ENCODE results near the gene SELENOH. TPM values are rescaled to one million over a fixed set of nuclear protein-coding genes. Genes with fewer than 3 reads are reported as not detected.

SELENOH gene
- total and polyA plus RNA-seq, 9 of the 15 experiments (the other 6 are each of a cell fraction or from before 2014, with no cell fraction given) = 16.6 to 299 (median 118) TPM

DNA sequence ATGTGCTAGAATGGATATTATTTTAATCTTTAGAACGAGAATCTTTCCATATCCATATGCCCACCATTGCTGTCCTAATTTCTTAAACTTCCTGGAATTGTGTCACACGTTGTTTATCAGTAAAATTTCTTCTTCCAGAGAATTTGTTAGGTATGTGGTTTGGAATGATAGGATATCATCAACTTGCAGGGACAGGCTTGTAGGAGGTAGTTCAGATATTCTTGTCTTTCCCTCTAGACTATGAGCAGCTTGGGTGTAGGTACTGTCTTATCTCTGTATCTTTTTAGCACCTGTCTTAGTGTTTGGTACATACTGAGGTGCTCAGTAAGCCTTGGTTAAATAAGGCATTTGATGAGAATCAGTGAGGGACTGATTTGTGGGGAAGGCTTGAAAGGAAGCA, 23.7 kb downstream of the SELENOH start (continued):
- TF ChIP-seq, protein P1, sequence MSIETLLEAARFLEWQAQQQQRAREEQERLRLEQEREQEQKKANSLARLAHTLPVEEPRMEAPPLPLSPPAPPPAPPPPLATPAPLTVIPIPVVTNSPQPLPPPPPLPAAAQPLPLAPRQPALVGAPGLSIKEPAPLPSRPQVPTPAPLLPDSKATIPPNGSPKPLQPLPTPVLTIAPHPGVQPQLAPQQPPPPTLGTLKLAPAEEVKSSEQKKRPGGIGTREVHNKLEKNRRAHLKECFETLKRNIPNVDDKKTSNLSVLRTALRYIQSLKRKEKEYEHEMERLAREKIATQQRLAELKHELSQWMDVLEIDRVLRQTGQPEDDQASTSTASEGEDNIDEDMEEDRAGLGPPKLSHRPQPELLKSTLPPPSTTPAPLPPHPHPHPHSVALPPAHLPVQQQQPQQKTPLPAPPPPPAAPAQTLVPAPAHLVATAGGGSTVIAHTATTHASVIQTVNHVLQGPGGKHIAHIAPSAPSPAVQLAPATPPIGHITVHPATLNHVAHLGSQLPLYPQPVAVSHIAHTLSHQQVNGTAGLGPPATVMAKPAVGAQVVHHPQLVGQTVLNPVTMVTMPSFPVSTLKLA (conservative IDR thresholded peaks at IDR 0.05) = no peak
- TF ChIP-seq NCOA6 (IDR thresholded peaks at IDR 0.05) = no peak
- TF ChIP-seq FOXM1 (IDR thresholded peaks at IDR 0.05; ENCODE audit: low read depth) = peak; percentile 61
- no peak for TF ChIP-seq FOXM1 (CRISPR knock-in tag; IDR thresholded peaks at IDR 0.05; ENCODE audit: low read depth)
- TF ChIP-seq TOE1 (IDR thresholded peaks at IDR 0.05; ENCODE audit: borderline replicate concordance) = no peak
- TF ChIP-seq TOE1 (CRISPR knock-in tag; IDR thresholded peaks at IDR 0.05; ENCODE audit: borderline replicate concordance, low read depth) = no peak
- TF ChIP-seq, protein P2, sequence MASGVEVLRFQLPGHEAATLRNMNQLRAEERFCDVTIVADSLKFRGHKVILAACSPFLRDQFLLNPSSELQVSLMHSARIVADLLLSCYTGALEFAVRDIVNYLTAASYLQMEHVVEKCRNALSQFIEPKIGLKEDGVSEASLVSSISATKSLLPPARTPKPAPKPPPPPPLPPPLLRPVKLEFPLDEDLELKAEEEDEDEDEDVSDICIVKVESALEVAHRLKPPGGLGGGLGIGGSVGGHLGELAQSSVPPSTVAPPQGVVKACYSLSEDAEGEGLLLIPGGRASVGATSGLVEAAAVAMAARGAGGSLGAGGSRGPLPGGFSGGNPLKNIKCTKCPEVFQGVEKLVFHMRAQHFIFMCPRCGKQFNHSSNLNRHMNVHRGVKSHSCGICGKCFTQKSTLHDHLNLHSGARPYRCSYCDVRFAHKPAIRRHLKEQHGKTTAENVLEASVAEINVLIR (CRISPR knock-in tag; IDR thresholded peaks at IDR 0.05) = no peak
- TF ChIP-seq, protein P3, sequence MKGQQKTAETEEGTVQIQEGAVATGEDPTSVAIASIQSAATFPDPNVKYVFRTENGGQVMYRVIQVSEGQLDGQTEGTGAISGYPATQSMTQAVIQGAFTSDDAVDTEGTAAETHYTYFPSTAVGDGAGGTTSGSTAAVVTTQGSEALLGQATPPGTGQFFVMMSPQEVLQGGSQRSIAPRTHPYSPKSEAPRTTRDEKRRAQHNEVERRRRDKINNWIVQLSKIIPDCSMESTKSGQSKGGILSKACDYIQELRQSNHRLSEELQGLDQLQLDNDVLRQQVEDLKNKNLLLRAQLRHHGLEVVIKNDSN (CRISPR knock-in tag; IDR thresholded peaks at IDR 0.05) = no peak
- no peak for TF ChIP-seq MAFK (IDR thresholded peaks at IDR 0.05; ENCODE audit: low read length)
- 0 out of 2 replicates have a peak, but pooled peaks have one; percentile 25 for TF ChIP-seq GATA2 (CRISPR knock-in tag; IDR thresholded peaks at IDR 0.05)
- no peak for TF ChIP-seq GATAD2B (IDR thresholded peaks at IDR 0.05; ENCODE audit: borderline replicate concordance)
- TF ChIP-seq ATF1 (CRISPR knock-in tag; IDR thresholded peaks at IDR 0.05) = no peak
- no peak for TF ChIP-seq ATF1 (tag; IDR thresholded peaks at IDR 0.05)
- TF ChIP-seq, protein P4, sequence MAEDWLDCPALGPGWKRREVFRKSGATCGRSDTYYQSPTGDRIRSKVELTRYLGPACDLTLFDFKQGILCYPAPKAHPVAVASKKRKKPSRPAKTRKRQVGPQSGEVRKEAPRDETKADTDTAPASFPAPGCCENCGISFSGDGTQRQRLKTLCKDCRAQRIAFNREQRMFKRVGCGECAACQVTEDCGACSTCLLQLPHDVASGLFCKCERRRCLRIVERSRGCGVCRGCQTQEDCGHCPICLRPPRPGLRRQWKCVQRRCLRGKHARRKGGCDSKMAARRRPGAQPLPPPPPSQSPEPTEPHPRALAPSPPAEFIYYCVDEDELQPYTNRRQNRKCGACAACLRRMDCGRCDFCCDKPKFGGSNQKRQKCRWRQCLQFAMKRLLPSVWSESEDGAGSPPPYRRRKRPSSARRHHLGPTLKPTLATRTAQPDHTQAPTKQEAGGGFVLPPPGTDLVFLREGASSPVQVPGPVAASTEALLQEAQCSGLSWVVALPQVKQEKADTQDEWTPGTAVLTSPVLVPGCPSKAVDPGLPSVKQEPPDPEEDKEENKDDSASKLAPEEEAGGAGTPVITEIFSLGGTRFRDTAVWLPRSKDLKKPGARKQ (CRISPR knock-in tag; IDR thresholded peaks at IDR 0.05) = no peak
- no peak for TF ChIP-seq ZNF41 (CRISPR knock-in tag; conservative IDR thresholded peaks at IDR 0.05)
- no peak for TF ChIP-seq SP2 (IDR thresholded peaks at IDR 0.05; ENCODE audit: extremely low read depth, low read depth, low read length, poor library complexity, severe bottlenecking)
- TF ChIP-seq, protein P5, sequence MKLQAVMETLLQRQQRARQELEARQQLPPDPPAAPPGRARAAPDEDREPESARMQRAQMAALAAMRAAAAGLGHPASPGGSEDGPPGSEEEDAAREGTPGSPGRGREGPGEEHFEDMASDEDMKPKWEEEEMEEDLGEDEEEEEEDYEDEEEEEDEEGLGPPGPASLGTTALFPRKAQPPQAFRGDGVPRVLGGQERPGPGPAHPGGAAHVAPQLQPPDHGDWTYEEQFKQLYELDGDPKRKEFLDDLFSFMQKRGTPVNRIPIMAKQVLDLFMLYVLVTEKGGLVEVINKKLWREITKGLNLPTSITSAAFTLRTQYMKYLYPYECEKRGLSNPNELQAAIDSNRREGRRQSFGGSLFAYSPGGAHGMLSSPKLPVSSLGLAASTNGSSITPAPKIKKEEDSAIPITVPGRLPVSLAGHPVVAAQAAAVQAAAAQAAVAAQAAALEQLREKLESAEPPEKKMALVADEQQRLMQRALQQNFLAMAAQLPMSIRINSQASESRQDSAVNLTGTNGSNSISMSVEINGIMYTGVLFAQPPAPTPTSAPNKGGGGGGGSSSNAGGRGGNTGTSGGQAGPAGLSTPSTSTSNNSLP (IDR thresholded peaks at IDR 0.05; ENCODE audit: borderline replicate concordance, low read depth, low read length) = no peak
- TF ChIP-seq, protein P6, sequence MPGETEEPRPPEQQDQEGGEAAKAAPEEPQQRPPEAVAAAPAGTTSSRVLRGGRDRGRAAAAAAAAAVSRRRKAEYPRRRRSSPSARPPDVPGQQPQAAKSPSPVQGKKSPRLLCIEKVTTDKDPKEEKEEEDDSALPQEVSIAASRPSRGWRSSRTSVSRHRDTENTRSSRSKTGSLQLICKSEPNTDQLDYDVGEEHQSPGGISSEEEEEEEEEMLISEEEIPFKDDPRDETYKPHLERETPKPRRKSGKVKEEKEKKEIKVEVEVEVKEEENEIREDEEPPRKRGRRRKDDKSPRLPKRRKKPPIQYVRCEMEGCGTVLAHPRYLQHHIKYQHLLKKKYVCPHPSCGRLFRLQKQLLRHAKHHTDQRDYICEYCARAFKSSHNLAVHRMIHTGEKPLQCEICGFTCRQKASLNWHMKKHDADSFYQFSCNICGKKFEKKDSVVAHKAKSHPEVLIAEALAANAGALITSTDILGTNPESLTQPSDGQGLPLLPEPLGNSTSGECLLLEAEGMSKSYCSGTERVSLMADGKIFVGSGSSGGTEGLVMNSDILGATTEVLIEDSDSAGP (CRISPR knock-in tag; IDR thresholded peaks at IDR 0.05) = no peak

Data from K562 (cell line).